ENCODE results near the gene CPA3.

The CPA3 gene

GRCh38 chr3:148865049-148865448, at the start of gene CPA3:
CPA3 (plus strand) TSS chr3:148865296; CDS start chr3:148865308, 12 bp downstream.
- no peak for DNase-seq

GRCh38 chr3:148815316-148816110, 49.6 kb upstream of the CPA3 start:
- peak; percentile 76 to 84 for DNase-seq

- peak; percentile 11 to 41 for DNase-seq
These were observed 48.7 kb upstream of the CPA3 start for GRCh38 chr3:148816427-148816826.

- DNase-seq, result peak; percentile 74 to 84
These were observed 48.0 kb upstream of the CPA3 start for GRCh38 chr3:148816981-148817525.

GRCh38 chr3:148820361-148821245, 44.5 kb upstream of the CPA3 start:
- DNase-seq, result no peak

GRCh38 chr3:148823026-148823425, 42.1 kb upstream of the CPA3 start:
- DNase-seq, result no peak

- no peak for DNase-seq
These were observed 39.6 kb upstream of the CPA3 start for GRCh38 chr3:148825476-148825875.

- DNase-seq, result no peak
These were observed 37.5 kb upstream of the CPA3 start, which contains the start of gene CPB1 for GRCh38 chr3:148827585-148827984. CPB1 (plus strand) TSS chr3:148827811; CDS start chr3:148827824, 13 bp downstream.

GRCh38 chr3:148828136-148828690, 36.9 kb upstream of the CPA3 start:
- no peak for DNase-seq

- no peak for DNase-seq
These were observed 35.2 kb upstream of the CPA3 start for GRCh38 chr3:148829926-148830325.

- DNase-seq, result no peak
These were observed 31.9 kb upstream of the CPA3 start for GRCh38 chr3:148833223-148833622.

- no peak for DNase-seq
These were observed 25.3 kb upstream of the CPA3 start for GRCh38 chr3:148839805-148840204.

GRCh38 chr3:148840451-148840850, 24.6 kb upstream of the CPA3 start:
- DNase-seq, result no peak

- DNase-seq, result no peak
These were observed 19.2 kb upstream of the CPA3 start for GRCh38 chr3:148845756-148846395.

- no peak for DNase-seq
These were observed 17.7 kb upstream of the CPA3 start for GRCh38 chr3:148847351-148847750.

- DNase-seq, result no peak
These were observed 16.7 kb upstream of the CPA3 start for GRCh38 chr3:148848410-148848809.

- no peak for DNase-seq
These were observed 12.7 kb upstream of the CPA3 start for GRCh38 chr3:148852271-148852992.

- DNase-seq, result no peak
These were observed 12.0 kb upstream of the CPA3 start for GRCh38 chr3:148853076-148853475.

- DNase-seq, result no peak
These were observed 11.0 kb upstream of the CPA3 start for GRCh38 chr3:148854061-148854460.

GRCh38 chr3:148856384-148856783, 8.7 kb upstream of the CPA3 start:
- no peak for DNase-seq

- DNase-seq, result no peak
These were observed 7.8 kb upstream of the CPA3 start for GRCh38 chr3:148857316-148857715.
